Putamen (tissue), 1 donor: Measurements from ENCODE around the gene FAM131B.
"Not testable (repeated sequence)": the region's sequence is repeated elsewhere in the genome, so short reads cannot be mapped to it uniquely, and the experiment has no call there.

Source experiments
- DNase-seq: peaks from one replicate; pipeline ENCODE4 v3.0.0-alpha.2; 2016; ENCODE audit warnings: low spot score

FAM131B gene

DNA sequence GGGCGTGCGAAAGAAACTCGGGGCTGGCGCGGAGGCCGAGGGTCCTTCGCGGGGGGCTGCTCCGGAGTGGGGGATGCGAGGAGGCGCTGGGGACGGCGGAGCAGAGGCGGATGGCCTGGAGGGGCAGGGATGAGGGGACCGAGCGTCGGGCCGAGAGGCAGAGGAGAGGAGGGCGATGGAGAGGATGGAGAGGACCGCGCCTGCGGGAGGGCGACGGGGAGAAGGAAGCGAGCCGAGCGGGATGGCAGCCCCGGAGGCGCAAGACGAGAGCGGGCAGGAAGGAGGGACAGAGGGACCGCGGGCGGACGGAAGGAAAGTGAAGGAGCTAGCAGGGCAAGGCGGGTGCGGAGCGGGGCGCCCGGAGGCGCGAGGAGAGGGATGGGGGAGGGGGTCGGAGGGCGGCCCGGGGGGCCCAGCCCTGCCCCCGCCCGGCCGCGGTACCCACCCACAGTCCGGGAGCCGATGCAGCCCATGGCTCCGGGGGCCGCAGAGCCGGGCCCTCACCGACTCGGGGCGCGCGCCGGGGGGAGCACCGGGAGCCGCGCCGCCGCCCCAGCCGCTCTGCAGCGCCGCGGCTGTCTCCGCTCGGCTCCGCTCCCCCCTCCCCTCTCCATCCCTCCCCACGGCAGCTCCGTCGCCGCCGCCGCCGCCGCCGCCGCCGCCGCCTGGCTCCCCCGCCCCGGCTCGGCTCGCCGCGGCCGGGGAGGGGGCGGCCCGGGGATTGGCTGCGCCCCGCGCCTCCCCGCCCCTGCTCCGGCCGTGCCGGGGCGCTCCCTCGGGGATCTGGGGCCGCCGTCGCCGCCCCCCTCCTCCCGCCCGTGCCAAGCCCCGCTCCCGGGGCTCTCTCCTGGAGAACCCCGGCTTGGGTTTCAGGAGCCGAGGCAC, at the start of gene FAM131B:
Gene FAM131B, minus strand, starts transcription at position 583 of the 885 bp plus-strand sequence. Its CDS starts 110 bp downstream, at position 473.
- peak; percentile 69 for DNase-seq

DNA sequence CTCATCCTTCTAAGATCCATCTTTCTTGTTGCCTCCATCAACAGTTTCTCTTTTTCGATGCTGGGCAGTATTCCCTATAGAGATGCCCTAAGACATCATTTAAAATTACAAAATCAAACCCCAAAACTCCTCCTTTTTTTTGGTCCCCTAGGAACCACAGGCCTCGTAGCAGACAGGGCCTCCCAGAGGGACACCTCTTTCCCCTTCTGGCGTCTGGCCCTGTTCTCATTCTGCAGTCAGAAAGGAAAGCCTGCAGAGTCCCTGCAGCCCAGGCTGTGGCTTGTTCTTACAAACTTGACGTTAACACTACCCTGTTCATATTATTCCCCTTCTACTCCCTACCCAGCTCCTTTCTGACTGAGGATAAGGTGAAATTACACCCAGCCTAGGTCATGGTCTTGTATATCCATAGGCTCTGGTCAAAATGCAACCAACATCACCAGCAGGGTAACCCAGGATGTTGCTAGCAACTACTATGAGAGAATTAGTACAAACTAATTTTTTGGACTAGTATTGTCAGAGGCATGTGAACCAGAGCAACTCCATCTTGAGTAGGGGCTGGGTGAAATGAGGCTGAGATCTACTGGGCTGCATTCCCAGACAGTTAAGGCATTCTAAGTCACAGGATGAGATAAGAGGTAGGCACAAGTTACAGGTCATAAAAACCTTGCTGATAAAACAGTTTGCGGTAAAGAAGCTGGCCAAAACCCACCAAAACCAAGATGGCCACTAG, 49.6 kb upstream of the FAM131B start:
- no peak for DNase-seq

DNA sequence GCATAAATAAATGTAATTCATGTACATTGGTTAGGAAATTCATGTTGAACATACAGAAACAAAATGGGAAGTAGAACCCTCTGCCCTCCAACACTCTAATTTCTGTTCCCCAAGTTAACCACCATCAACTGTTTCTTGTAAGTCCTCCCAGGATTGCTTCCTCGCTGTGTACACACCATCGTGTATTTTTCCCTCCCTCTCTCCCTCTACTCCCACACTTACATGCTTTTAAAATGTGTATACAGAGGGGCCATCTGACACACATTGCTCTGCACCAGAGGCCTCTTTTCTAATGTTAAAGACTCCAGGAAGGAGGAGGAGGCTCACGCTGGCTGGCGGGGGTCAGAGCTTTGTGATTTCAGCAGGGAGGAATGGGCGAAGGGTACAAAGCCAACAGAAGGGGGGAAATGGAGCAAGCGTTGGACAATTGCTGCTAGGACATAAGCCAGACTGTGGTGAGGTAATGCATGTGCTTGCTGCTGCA, 48.0 kb upstream of the FAM131B start:
- DNase-seq: no peak

DNA sequence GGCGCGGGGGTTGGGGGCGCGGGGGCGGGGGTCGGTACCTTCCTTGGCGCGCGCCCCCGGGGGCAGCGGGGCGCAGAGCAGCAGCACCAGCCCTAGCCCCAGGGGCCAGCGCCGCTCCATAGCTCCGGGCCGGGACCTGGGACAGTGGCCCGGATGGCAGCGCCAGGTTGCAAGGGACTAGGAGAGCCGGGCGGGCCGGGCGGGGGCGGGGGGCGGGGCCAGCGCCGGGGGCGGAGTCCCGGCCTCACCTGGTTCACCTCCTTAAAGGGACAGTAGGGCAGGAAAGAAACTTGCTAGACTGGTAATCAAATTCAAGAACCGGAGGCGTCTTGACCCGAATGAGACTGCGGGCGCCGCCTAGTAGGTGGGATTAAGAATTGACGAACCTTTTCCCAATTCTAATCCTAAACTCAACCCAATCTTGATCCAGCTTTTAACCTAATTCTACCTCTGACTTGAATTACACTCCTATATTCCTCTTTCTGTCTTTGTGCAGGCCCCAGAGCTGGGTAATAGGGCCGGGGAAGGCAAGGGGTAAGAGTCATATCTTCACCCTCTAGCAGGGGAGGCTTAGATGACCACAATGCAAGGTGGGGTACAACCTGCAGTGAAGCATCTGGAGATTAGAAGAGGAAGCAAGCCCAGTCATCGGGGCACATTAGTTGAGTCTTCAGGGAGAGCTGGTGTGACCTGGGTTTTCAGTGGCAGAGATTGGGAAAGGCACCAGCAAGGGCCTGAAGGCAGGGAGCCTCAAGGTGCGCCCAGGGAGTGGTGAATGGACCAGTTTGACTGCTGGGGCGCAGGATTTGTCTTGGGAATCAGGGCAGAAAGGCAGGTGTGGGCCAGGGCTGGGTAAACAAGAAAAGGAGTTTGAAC, 46.4 kb upstream of the FAM131B start, which contains the start of gene EPHA1:
Gene EPHA1, minus strand, starts transcription at position 171 of the 876 bp plus-strand sequence. Its CDS starts 51 bp downstream, at position 120.
- no peak for DNase-seq

DNA sequence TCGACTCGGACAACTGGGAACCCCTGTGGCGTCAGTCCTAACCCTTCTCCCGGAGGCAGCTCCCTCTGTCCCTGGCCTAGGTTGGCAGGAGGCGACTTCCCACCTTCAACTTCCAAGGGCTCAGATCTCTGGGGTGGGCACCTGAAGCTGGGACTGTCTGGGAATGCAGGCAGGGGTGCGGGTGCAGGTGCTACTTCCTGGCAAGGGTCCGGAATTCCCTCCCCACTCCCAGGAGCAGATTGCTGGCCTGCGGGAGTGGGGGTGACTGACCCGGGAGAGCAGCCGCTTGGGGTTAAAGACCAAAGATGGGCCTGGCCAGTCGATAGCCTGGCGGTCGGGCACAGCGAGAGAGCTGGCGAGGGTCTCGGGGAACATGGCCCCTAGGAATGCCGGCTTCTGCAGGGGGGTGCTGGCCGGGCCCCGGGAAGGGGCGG, 45.8 kb upstream of the FAM131B start:
- DNase-seq: no peak

DNA sequence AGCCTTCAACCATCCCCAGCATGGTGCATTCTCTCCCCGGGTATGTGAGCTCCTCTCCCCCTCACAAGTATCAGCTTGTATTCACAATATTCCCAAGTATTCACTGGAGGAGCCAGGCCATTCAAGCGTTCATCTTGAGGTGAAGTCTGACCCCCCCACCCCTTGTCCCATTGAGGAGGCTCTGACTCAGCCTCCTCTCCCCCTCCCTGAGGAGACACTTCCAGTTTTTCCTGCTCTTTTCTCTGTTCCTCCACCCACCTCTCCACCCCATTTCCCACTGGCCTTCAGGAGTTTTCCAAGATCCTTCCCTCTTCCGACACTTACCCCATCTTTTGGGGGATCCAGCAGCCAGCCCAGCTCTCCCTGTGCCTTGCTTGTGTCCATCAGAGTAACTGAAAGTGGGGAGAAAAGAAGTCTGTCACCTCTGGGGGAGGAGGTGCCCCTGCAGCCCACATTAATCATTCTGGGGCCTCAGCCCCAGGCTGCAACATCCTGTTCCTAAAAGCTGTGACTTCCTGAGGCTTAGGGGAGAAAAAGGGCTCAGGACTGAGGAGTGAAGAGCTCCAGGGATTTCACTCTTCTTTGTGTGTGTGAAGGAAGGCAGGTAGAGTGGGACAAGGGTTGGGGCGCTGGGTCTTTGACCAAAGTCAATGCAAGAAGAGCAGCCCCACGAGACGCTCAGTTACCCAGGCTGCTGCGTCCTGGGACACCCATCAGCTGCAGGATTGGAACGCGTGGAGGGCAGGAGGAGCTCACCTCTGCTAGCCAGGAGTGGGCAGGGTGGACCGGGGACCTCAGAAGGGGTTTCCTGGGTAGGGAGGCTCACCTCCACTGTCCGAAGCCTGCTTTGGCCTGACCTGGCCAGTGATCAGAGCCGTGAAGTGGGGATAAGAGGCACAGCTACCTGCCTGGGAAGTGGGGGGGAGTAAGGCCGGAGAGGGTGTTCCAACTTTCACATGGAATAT, 45.1 kb upstream of the FAM131B start:
- no peak for DNase-seq

DNA sequence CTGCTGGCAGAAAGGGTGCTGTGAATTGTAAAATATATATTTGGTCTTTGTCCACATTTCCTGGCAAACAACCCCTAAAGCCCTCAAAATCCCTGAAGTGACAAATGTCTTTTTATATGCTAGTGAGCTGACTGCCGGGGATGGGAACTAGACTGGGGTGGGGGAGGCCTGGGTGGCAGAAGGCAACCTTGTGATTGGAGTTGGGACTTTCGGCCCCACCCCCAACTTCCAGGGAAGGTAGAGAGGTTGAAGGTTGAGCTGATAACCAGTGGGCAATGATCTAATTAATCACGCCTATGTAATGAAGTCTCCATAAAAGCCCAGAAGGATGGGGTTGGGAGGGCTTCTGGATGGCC, 43.5 kb upstream of the FAM131B start:
- no peak for DNase-seq

DNA sequence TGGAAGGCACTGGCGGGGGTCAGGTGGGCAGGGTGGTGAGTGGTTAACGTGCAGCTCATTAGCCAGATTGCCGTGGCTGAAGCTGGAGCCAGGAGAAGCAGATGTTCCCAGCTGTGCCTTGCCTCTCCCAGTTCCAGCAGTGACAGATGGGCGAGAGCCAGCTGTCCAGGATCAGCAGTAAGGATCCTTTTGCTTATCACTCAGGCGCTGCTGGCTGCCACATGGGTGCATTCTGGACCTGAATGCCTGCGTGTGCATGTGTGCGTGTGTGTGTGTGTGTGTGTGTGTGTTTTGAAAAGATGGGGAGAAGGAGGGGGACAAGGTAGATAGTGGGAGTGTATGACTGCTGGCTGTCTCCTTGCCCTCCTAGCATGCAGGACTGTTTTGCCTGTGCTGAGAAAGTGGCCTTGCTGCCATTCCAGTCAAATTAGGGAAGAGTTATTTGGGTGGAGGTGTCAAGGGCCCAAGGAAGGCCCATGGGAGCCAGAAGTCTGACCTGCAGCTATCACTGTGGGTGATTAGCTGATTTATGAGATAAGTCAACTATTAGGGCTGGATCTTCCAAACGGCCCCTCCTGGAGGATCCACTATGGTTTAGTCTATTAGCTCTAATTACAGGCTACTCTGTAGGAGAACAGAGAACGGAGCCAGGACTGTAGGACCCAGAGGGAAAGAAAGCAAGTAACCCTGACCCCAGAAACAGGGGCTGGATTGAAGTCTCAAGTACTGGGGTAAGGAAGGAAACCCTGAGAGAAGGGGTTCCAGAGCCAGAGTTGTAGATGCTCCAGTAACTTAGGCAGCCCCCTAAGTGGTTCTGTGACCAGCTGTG, 42.9 kb upstream of the FAM131B start:
- no peak for DNase-seq

DNA sequence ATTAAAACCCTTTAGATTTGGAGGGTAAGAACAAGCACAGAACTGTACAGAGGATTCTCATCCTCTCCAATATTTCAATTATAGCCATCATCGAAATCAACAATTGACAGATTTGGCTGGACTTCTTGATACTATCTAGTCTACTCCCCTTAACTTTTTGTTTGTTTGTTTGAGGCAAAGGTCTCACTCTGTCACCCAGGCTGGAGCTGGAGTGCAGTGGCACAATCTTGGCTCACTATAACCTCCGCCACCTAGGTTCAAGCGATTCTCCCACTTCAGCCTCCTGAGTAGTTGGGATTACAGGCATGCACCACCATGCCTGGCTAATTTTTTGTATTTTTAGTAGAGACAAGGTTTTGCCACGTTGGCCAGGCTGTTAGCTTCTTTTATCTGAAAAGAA, 39.7 kb upstream of the FAM131B start:
- not testable (repeated sequence) for DNase-seq

DNA sequence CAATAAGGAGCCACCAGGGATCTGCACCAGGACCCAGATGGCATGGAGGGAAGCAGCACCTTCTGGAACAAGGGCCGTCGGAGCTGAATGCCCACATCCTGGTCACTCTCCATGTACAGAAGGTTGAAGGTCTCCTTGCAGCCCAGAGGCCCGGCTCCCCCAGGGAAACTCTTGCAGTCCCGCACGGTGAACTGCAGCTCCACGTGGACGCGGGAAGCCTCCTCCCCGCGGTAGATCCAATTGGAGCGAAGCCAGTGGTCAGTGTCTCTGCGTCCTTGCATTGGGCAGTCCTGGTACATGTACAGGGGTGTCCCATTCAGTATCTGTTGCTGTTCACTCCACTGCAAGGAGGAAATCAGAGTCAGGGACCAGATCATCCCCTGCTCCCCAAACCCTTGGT, 38.8 kb upstream of the FAM131B start:
- no peak for DNase-seq

DNA sequence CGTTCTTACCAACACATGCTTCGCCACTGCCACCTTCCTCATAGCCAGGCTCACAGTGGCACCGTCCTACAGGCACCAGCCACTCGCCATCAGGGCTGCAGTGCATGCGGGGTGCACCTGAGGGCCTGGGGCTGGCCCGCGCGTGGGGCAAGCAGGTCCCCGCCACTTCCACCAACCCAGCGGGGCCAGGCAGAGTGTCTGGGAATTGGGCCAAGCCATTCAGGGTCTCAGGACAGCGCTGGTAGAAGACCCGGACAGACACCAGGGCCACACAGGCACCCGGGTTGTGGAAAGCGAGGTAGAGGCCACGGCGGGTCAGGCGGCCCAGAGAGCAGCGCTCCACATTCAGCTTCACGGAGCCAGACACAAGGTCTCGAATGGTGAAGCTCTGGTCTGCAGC, 37.1 kb upstream of the FAM131B start:
- no peak for DNase-seq

DNA sequence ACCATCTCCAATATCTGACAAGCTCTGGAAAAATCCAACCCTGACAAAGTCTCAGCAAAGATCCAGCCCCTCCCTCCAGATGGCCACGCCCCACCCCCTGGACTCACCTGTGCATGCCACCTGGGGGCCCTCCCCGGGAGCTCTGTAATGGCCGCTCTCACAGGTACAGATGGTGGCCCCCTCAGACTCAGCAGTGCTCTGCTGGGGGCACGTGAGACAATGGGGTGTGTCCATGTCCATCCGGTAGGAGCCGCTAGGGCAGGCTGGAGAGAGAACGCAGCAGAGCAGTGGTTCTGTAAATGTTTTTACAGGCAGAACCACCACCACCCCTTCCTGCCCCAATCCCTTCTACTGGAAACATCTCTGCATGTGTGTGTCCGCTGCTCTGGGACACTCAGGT, 36.6 kb upstream of the FAM131B start:
- DNase-seq: no peak

DNA sequence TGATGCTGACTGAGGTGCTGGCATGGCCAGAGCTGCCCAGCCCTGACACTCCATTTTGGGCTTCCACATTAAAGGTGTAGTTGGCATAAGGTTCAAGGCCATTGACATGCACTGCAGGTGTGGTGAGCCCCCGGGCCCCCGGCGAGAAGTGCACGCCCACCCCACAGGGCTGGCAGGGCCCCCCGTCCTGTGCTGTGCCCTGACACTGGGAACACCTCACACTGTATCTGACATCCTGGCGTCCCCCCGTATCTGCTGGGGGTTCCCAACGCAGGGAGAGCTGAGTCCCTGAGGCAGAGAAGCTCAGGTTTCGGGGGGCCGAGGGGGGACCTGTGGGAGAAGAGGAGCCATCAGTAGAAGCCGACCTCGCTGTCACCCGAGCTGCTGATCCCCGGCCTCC, 36.1 kb upstream of the FAM131B start:
- DNase-seq: no peak

DNA sequence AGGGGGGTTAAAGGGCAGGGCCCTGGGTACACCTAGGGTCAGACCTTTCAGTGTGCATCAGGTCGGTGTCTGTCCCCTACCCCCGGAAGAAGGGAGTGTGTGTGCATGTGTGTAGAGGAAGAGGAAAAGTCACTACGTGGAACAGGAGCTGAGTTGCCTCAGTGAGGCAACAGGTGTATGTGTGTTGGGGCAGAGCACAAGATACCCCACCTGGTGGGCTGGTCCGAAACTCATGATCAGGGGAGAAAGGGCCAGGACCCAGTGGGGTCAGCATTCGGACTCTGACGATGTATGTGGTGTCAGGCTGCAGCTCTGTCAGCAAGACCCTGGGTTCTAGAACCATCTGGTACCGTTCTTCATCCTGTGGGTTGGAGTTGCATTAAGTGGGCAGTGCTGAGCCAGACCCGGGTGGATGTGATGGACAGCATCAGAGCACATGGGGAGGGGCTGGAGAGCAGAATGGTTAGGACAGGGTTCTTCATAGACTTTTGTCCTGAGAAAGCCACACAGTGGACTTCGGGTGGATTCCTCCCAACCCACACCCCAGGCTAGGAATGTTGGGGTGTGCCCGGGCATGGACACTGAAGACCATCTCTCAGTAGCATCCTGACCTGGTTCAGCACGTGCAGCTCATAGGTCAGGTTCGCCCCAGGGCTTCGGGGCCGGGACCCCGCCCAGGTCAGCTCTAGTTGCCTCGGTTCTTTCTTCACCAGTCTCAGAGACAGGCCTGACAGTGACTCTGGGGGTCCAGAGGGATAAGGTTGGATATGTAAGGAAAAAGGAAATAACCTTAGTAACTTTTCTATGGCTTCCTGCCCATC, 35.4 kb upstream of the FAM131B start:
- no peak for DNase-seq

DNA sequence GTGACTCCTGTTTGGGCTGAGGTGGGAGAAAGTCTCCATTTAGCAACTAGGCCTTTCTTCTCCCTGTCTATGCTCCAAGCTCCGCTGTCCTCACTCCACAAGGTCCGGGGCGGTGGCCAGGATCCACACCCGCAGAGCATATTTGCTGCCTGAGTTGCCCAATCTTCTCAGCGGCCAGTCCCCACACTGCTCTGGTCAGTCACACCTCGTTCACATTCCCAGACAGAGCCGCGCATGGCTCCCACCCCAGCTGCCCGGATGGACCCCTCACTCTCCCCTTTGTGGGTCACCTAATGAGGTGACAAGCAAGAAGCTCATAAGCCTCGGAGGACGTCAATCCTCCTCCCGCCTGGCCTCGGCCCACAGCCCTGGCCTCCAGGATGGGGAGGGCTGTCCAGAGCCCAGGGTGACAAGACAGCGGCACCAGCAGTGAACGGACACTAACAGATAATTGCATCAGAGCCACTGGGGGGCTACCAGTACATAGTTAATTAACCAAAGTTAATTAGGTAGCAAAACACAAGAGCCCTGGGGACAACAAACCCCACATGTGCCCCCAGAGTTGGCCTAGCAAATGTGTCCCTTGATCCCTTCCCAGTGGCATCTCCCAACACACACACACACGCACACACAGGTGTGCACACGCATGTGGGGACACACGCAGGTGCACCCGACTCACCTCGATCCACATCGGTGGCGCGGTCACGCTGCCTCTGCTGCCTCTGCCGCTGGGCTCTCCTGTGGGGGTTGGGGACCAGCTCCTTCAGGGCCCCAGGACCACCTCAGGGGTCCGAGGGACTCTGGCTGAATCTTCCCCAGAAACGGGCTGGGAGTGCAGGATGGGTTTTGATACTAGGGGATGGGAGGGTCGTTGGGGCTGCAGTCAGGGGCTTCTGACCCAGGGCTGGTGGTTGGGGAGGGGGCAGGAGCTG, 34.4 kb upstream of the FAM131B start:
- DNase-seq: no peak

DNA sequence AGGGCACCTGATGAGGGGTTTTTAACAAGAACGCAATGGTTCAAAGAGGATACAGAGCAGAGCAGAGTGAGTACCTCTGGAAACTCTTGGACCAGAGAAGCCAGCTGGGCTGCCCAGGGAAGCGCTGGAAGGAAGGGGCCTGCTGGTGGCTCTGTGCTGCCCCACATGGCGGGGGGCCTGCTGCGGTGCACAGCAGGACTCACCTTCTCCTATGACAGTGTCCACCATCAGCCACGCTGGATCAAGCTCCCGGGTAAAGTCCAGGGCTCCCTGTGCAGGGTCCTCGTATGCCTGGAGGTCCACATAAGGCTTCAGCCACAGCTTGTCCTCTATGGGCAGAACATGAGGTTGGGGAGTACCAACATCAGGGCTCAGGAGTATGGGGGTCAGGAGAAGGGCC, 33.7 kb upstream of the FAM131B start:
- no peak for DNase-seq

DNA sequence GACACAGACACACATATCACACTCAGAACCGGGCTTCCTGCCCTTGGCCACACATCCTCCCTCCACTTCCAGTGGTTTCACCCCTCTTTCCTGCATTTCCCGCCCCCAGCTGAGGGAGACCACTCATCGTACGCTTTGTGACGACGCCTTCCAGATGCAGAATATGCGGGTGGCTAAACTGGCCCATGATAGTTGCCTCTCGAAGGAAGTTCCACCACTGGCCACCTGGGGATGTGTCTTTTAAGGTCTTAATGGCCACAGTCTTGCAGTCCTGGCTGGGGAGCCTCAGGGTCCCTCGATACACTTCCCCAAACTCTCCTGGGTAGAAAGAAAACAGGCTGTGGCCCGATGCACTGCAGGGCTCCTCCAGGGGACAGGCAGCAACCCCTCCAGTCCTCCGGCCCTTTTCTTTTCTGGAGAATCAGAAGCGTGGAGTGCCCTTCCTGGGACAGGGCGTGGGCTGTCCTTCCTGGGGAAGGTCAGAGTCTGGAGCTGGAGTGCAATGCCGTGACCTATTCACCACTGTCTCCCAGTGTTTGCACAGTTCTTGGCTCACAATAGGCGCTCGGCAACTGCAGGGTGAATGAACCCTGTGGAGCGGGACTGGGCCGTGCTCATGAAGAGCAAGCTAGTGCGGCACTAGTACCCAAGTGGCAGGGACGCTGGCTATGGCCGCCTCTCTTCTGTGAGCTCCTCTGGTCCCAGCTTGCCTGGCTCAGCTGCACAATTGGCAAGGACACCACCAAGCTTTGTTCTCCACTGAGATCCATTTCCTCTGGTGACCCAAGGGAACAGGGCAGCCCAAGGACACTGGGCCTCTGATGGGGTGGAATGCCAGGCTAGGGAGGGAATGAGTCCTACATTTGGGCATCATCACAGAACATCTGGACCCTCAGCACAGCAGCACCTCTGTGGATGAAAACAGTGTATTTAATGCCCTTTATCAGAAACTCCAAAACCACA, 33.0 kb upstream of the FAM131B start:
- DNase-seq: no peak
